Renal cortex interstitium (tissue), 11 donors: Measurements from ENCODE around the gene HSPG2. TPM values are rescaled to one million over a fixed set of nuclear protein-coding genes. Genes with fewer than 3 reads are reported as not detected.
A peak's percentile ranks its signal among the peaks of the same experiment; 100 is the strongest.
"Not testable (repeated sequence)": the region's sequence is repeated elsewhere in the genome, so short reads cannot be mapped to it uniquely, and the experiment has no call there.

Experiments
- DNase-seq, 11 donors: peaks; one replicate each; pipeline ENCODE4 v3.0.0-alpha.2; 2013; ENCODE audit warnings: low read depth in 9 of 11, low spot score in 4 of 11; ENCODE audit errors: extremely low read depth in 1 of 11
- polyA plus RNA-seq, 3 donors: library from polyadenylated mRNA; unstranded; fragments of 120-200 nt; gene quantifications; one replicate each; pipeline ENCODE4 v1.2.1, GENCODE V29; 2013; ENCODE audit not compliant: insufficient read length in 3 of 3

The HSPG2 gene
- polyA plus RNA-seq, 3 donors: 130 to 200 (median 188) TPM

DNA sequence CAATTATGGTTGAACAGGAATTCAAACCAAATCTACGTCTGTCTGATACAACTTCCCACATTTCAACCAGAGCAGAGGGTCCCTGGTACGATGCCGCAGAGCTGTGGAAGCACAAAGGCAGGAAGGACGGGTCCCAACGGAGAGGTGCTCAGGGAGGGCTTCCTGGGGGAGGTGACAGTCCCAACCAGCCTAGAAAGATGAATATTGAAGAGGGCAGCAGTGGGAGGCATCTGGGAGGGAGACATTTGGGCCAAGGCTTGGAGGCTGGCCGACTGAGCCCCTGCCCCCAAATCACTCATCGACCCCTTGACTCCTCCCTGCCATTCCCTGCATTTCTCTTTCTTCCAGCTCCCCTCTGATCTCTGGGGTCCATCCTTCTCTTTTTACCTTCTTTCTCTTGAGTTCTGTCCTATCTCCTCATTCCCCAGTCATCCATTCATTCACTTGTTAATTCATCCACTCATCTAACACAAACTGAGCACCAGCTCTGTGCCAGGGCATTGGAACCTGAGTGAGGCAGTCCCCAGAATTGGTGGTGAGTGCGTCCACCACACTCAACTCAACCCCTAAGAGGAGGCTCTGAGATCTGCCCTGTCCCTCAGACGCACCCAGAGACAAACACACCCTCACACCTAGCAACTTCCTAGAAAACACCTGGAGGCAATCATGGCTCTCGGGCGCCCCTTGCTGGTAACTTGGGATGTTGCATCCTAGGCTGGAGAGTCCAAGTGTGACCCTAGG is 26.5 kb upstream of the HSPG2 start:
- peak in 8 of 11 donors; percentile 43 to 79 (median 56) for DNase-seq

DNA sequence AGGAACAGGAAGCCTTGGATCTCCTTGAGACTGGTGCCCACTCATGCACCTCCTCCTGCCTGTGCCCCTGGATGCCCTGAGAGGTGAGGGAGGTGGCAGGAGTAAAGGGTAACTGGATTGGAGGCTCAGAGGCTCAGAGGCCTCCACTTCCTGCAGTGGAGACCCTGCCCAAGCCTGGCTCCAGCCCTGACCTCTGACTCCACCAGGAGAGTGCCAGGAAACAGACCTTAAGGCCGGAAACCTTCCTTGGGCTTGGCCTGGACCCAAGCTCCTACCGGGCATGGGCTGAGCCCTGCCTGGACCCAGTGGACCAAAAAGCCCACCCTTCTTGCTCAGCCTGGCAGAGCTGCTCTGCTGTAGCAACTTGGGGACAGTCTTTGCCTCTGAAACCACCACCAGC is 24.7 kb upstream of the HSPG2 start:
- DNase-seq: no peak

DNA sequence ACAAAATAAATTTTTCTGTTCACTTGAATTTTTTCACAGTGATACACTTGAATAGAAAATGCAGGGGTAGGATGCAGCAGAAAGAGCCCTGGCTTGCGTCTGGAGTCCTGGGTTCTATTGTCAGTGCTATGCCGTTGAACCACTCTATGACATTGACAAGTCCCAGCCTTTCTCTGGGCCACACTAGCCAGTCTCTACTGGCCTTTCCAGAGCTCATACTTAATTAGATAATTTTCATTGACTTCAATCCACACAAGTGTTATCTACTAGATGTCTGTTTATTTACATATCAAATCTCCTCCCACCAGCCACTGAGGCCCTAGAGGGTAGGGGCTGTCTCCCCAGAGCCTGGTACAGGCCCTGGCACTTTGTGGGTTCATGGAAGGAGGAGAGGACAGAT is 24.2 kb upstream of the HSPG2 start:
- DNase-seq: no peak

DNA sequence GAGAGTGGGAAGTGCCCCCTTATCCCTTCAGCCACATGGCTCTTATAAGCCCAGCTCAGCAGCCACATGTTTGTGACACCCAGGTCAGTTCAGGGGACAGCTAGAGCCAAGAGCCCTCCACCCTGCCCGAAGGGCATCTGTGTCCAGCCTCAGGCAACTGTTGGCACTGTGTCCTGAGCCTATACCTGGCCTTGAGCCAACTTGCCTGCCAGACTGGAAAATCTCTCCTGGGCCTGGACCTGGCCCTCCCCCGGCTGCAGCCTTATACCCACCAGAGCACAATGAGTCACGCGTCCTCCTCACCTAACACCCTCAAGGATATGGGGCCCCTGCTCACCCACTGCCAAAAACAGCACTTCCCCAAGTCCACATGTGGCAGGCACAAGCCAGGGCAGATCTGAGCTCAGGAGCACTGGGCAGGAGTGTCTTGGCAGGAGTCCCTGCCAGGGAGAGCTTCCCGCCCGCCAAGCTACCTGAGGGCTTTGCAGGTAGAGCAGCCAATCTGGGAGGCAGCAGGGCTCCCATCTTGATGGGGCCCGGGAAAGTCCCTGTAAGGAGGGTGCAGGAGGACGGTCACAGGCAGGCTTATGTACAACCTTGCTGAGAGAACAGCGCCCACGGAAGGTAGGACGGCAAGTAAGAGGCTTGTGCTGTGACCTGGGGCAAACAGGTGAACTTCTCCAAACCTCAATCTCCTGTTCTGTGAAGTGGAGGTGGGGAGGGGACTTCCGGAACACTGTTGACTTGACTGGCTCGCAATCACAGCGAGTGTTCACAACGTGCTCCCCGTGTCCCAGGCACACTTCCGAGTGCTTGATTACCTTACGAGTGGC is 19.8 kb upstream of the HSPG2 start:
- DNase-seq: peak in 1 of 11 donors; percentile 55

DNA sequence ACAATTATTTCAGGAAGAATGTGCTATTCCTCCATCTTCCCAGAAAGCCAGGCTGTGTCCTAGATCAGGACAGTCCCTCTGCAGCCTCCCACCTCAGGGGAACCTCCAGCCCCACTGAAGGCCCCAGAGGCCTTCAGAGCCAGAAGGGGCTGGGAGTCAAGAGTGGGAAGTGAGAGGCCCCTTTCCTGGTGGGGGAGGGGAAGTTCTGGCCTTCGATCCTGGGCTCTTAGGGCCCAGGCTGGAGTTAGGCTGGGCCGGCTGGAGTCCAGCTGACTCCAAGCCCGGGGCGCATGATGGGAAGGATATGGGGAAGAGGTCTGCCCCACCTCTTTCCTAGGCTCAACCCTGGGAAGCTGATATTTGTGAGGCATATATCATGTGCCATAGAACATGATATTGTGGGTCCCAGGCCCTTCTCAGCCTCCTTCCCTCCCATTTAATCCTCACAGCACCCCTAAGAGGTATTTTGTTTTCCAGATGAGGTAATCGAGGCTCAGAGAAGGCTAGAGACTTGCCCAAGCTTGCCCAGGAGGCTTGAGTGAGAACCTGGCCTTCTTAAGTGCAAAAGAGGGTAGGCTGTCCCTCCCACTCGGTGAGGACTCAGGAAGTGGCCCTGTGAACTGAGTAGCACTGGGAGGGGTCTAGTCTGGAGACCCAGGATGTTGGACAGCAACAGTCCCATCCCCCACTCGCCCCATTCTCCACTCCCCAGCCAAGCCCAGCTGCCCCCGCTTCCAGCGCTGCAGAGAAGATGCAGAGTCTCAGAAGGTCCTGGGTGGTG is 18.6 kb upstream of the HSPG2 start:
- no peak for DNase-seq

DNA sequence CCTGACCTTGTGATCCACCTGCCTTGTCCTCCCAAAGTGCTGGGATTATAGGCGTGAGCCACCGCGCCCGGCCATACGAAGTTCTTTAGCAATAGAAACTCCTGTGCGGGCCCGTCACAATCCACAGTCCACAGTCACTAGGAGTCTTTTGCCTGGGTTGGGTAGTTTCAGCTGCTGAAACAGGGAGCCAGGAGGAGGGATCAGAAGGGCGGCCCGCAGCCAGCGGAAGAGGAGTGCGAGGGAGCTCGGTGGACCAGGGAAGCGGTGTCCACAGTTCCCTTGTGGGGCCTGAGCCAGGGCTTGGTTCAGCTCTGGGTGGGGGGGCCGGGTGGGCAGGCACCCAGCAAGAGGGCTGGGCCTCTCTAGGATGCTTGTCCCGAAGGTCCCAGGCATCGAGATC is 17.9 kb upstream of the HSPG2 start:
- DNase-seq: no peak

DNA sequence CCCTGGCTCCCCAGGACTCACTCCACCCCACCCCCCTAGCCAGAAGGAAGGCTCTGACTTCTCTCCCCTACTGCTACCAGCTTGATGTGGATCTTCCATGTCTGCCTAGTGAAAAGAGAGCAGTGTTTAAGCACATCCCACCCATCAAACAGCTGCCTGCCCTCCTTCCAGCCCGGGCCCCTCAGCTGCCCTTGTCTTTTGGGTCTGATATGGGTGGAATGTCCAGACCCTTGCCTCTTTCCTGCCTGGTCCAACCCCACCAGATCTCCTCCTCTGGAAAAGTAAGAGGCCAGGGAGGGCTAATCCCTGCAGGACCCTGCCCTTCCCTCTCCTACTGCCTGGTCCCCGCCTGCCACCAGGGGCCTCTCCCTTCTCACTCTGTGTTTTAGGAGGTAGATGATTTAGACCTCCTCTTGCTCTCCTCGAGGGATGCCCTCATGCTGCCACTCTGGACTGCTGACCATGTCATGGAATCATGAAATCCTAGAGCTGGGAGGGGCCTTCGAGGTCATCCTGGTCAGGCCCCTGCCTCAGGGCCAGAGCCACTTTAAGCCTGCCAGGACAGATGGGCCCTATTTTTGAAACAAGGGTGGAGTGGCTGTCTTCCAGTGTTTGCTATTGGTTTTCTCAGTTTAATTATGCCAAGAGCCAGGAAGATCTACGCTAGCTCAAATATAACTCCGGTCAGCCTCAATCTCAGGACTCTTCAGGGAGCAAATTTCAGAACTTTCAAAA is 15.8 kb upstream of the HSPG2 start:
- no peak for DNase-seq

DNA sequence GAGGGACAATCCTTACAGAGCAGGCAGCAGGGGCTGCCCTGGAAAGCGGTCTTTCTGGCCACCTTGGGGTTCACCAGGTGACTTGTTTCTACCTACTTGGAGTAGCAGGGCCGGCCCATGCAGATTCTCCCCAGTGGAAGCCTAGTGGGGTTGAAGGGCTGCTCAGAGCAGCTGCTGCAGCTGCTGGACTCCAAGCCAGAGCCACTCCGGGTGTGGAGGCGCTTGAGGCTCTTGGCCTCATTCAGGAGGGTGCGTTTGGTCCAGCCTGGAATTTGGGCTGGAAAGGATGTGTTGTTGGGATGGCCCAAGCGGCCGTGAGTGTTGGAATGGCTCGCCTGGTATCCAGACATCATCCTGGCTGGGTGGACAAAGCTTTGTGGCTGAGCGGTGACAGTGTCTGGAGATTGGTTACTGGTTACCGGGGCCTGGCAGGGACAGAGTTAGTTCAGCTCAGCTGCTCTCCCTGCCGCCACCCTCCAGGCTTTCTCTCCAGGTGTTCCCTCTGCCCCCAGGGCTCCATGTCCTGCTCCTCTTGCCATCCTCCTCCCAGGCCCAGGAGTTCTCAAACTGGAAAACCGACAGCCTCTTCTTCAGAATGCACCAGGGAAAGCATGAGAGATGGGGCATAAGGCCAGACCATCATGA is 14.2 kb upstream of the HSPG2 start:
- no peak for DNase-seq

DNA sequence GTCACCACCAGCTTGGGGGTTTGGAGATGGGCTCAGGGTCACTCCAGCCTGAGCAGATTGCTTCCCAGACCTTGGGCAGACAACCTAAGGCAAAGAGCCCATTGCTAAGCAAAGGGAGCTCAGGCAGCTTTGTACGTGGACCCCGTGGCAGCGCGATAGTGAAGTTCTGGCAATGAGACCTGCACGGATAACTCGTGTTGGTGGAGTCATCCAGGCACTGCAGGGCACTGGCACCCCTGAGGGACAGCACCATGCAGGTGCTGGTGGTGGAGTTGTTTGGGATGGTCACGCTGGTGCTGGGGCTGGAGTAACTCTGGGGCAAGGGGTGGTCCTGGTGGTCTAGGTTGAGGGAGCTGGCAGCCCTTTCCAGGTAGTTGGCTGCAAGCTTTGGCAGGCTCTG is 13.6 kb upstream of the HSPG2 start:
- DNase-seq: no peak

DNA sequence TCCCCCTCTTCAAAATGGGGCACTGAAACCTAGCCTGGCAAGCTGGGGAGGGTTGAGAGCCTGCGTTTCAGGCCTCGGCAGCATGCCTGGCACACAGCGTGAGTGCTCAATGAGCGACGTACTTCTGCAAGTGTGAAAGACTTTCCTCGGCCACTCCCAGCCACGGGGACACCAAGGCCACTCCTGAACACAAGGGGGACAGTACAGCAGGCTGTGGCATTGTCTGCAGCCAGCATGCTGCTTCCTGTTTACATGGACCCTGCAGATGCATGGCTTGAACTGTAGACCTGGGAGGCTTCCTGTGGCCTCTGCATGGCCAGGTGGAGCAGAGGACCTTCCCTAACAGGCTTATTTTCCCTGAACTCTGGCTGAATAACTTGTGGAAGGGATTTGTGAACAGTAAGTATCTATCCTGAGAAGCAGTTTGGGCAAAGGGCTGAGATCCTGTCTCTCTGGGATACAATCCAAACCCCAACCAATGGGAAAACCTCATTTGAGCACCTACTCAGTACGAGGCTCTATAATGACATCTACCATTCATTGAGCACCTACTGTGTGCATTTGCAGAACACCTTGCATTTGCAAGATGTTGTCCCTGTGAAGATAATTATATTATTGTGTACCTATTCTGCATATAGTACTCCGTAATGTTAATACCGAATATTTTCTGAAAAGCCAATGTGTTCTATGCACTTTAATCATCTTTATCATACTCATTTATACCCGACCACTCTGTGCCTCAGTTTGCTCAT is 9.9 kb upstream of the HSPG2 start:
- DNase-seq: no peak

DNA sequence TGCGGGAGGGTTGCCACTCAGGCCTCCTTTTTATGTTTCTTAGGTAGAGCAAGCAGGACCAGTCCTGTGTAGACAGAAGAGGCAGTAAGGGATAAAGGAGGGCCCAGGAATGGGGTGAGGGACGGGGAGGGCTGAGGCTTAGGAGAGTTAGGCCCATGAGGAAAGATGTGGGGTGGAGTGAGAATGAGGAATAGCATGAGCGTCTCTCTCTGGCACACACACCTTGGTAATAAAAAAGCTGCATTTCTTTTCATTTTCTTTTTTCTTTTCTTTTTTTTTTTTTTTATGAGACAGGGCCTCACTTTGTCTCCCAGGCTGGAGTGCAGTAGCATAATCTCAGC is 7.6 kb upstream of the HSPG2 start:
- DNase-seq: no peak

DNA sequence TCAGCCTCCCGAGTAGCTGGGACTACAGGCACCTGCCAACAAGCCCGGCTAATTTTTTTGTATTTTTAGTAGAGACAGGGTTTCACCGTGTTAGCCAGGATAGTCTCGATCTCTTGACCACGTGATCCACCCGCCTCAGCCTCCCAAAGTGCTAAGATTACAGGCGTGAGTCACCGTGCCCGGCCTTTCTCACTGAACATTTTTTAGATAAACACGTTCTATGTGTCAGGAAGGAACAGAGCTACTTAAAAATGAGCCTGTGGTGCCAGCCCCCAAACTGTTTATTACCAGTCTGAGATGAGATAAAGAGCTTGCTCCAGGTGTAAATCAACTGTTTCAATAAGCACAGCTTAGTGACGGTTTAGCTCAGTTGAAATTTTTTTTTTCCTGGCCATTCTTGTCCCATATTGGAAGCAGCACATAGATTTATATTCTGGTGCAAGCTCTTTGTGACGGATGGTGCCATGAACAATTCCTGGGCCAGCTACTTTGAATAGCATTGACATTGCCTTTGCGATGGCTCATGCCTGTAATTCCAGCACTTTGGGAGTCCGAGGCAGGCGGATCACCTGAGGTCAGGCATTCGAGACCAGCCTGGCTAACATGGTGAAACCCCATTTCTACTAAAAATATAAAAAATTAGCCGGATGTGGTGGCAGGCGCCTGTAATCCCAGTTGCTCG is 6.0 kb upstream of the HSPG2 start:
- not testable (repeated sequence) for DNase-seq

DNA sequence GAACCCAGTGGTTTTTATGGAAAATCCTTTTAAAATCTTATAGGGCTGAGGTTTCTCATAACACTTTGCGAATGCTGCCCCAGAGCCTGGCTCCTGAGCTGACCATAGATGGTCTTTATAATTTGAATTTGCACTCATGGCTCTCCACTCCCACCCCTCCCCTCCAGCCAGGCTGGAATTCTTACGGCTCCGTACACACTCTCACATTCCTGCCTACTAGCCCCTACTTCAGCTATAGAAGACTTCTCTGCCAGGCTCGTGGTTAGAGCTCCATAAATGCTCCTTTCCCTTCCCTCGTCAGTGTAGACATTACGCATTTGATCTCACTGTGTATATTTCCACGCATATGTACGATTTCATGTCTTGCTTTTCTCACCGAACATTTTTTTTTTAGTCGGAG is 5.4 kb upstream of the HSPG2 start:
- no peak for DNase-seq

DNA sequence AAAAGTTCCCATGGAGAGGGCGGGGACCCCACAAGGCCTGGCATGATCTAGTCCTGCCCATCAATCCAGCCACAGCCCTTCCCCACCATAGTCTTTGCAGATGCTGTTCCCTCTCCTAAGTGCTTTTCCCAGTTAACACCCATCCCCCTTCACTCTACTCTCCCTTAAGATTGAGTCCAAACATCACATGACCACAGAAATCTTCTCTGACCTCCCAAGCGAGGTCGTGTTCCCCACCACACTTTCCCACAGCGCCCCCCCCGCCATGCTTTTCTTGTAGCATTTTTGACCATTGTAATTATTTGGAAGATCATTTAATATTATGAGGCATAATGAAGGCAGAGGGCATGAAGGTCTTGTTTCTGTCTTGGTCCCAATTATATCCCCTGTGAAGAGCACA is 4.3 kb upstream of the HSPG2 start:
- no peak for DNase-seq

DNA sequence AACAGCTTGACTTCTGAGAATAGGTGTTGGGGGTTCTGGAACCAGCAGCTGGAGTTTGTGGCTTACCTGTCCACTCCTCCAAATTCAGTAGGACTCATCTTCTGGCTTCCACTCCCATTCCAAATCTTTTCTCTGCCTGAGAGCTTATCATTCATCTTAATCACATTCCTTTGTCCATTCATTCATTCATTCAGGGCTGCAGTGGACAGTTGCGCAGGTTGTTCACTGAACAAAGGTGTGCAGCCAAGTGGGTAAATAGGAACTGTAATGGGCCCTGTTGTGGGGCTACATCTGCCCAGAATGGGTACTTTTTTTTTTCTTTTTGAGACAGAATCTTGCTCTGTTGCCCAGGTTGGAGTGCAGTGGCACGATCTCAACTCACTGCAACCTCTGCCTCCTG is 3.4 kb upstream of the HSPG2 start:
- no peak for DNase-seq

DNA sequence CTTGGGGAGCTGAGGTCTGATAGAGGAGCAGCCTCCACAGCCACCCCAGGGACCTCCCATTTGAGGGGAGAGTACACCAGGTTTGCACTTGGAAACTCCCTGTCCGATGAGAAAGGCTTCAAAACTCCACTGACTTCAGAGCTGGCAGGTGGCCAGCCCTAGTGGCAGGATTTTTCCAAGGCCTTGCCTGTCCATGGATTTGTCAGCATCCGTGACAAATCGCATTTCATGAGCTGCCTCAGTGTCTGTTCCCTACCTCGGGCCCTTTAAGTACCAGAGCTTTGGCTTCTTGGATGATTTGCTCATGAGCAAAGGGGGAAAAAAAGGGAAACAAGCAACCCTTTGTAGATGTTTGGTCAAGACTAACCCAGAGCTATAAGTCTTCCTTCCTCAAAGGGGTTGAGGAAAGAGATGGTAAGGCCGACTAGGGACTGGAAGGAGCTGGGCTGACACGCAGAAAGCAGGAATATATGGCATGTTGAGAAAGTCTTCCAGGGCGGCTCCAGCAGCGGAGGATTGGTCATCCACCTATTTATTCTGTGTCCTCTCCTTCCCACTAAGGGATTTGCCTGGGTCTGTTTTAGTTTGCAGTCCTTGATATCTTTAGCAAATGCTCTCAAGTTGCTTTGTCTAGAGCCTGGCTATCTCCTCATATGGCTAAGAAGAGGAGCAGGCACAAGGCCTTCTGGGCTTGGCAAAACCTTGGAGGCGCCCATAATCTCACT is 2.7 kb upstream of the HSPG2 start:
- DNase-seq: peak in 8 of 11 donors; percentile 60 to 84 (median 68)
